CD14-positive monocyte (primary cell): ENCODE data around the gene HNRNPF. TPM values are rescaled to one million over a fixed set of nuclear protein-coding genes. Genes with fewer than 3 reads are reported as not detected.
A peak's percentile ranks its signal among the peaks of the same experiment; 100 is the strongest.

ENCODE experiments used
- DNase-seq, 3 donors: peaks; one replicate each; pipeline ENCODE4 v3.0.0-alpha.2; 2011 to 2022
- H2AFZ ChIP-seq: 2 replicates; pipeline ENCODE4 v1.6.0; 2012; ENCODE audit warnings: mild to moderate bottlenecking, low read depth, low read length, inconsistent platforms; ENCODE audit not compliant: insufficient read depth, poor library complexity, severe bottlenecking
- H3K27ac ChIP-seq, 2 donors: 1 replicate in 1 of 2; 2 replicates in 1 of 2; pipeline ENCODE4 v1.5.1; 2012 to 2013; ENCODE audit warnings: low read length in 2 of 2, control low read depth in 1 of 2, inconsistent platforms in 1 of 2, low read depth in 1 of 2, mild to moderate bottlenecking in 1 of 2
- H3K27me3 ChIP-seq, 2 donors: one replicate each; pipeline versions ENCODE4 v1.6.0 to v1.6.1; 2011 to 2013; ENCODE audit warnings: low read length in 2 of 2; ENCODE audit not compliant: control insufficient read depth in 2 of 2, insufficient read depth in 2 of 2
- H3K36me3 ChIP-seq, 2 donors: replicated peaks in 1 of 2; 1 replicate in 1 of 2; 2 replicates in 1 of 2; pipeline versions ENCODE4 v1.5.1 to v1.6.1; 2012 to 2013; ENCODE audit warnings: low read length in 2 of 2, control low read depth in 1 of 2, inconsistent platforms in 1 of 2, mild to moderate bottlenecking in 1 of 2; ENCODE audit not compliant: insufficient read depth in 2 of 2, control insufficient read depth in 1 of 2
- H3K4me1 ChIP-seq, 2 donors: 1 replicate in 1 of 2; 2 replicates in 1 of 2; pipeline versions ENCODE4 v1.5.1 to v1.6.1; 2012 to 2013; ENCODE audit warnings: low read length in 2 of 2, control low read depth in 1 of 2, inconsistent platforms in 1 of 2, mild to moderate bottlenecking in 1 of 2, moderate library complexity in 1 of 2; ENCODE audit not compliant: insufficient read depth in 2 of 2, control insufficient read depth in 1 of 2
- H3K4me2 ChIP-seq: replicated peaks from 2 replicates; pipeline ENCODE3; 2012; ENCODE audit warnings: low read length, moderate library complexity, mild to moderate bottlenecking; ENCODE audit not compliant: poor library complexity, severe bottlenecking; ENCODE audit errors: extremely low read depth
- H3K4me3 ChIP-seq, 3 experiments: fragments of 200-600 bp in 1 of 3; sonication (generic) in 1 of 3; replicated peaks in 1 of 3; 1 replicate in 2 of 3; 2 replicates in 1 of 3; pipeline ENCODE4 v1.5.1; 2011 to 2013; ENCODE audit warnings: low read length in 3 of 3, mild to moderate bottlenecking in 3 of 3, control low read depth in 2 of 3, low read depth in 2 of 3, inconsistent platforms in 1 of 3, moderate library complexity in 1 of 3
- H3K79me2 ChIP-seq: 2 replicates; pipeline ENCODE4 v1.6.0; 2012; ENCODE audit warnings: mild to moderate bottlenecking, control low read depth, inconsistent platforms, low read length, moderate library complexity; ENCODE audit not compliant: insufficient read depth
- H3K9ac ChIP-seq: 2 replicates; pipeline ENCODE4 v1.6.0; 2017; ENCODE audit warnings: low read length, mild to moderate bottlenecking; ENCODE audit not compliant: insufficient read depth, poor library complexity, severe bottlenecking
- H3K9me3 ChIP-seq, 2 donors: replicated peaks in 1 of 2; 1 replicate in 1 of 2; 2 replicates in 1 of 2; pipeline versions ENCODE4 v1.5.1 to v1.6.1; 2012 to 2013; ENCODE audit warnings: low read length in 2 of 2, control low read depth in 1 of 2; ENCODE audit not compliant: control insufficient read depth in 1 of 2, insufficient read depth in 1 of 2
- H4K20me1 ChIP-seq: 2 replicates; pipeline ENCODE4 v1.6.0; 2012; ENCODE audit warnings: mild to moderate bottlenecking, low read length, control low read depth, moderate library complexity; ENCODE audit not compliant: insufficient read depth
- H3K27ac Mint-ChIP-seq, 7 donors: one replicate each; pipeline ENCODE4 v1.8.0; 2020; ENCODE audit warnings: mild to moderate bottlenecking in 7 of 7, mixed read lengths in 7 of 7, moderate library complexity in 6 of 7, inconsistent platforms in 2 of 7
- H3K27me3 Mint-ChIP-seq, 3 donors: one replicate each; pipeline ENCODE4 v1.8.0; 2021 to 2022; ENCODE audit warnings: low read depth in 3 of 3, mild to moderate bottlenecking in 3 of 3, mixed read lengths in 3 of 3, moderate library complexity in 3 of 3, inconsistent platforms in 1 of 3
- H3K36me3 Mint-ChIP-seq, 2 donors: one replicate each; pipeline ENCODE4 v1.8.0; 2020; ENCODE audit warnings: mixed read lengths in 2 of 2, inconsistent platforms in 1 of 2, mild to moderate bottlenecking in 1 of 2
- H3K4me1 Mint-ChIP-seq: one replicate; pipeline ENCODE4 v1.8.0; 2020; ENCODE audit warnings: mild to moderate bottlenecking, mixed read lengths
- H3K4me3 Mint-ChIP-seq, 2 donors: one replicate each; pipeline ENCODE4 v1.8.0; 2020; ENCODE audit warnings: mild to moderate bottlenecking in 2 of 2, mixed read lengths in 2 of 2, moderate library complexity in 1 of 2
- H3K9me3 Mint-ChIP-seq, 7 donors: one replicate each; pipeline ENCODE4 v1.8.0; 2020 to 2022; ENCODE audit warnings: mixed read lengths in 7 of 7, mild to moderate bottlenecking in 6 of 7, moderate library complexity in 6 of 7, inconsistent platforms in 2 of 7
- CTCF ChIP-seq: fragments of 200-600 bp; IDR thresholded peaks from one replicate; pipeline ENCODE4 v1.8.0; 2022; ENCODE audit warnings: antibody characterized with exemption, mild to moderate bottlenecking
- WGBS: methylation state at CpG from one replicate; pipeline ENCODE4 v1.1.5; 2013; ENCODE audit warnings: missing lambda C conversion rate; ENCODE audit not compliant: insufficient coverage; 5-methylcytosine and 5-hydroxymethylcytosine counted together
- intact Hi-C, 2 donors: fragments of 100-400 bp; cut with micrococcal nuclease; formaldehyde crosslinking; loops; one replicate each; pipeline versions ENCODE4 v1.15.0 to v1.15.1; 2023
- polyA plus RNA-seq, 3 donors: library from polyadenylated mRNA; depleted of rRNA in 1 of 3; unstranded in 2 of 3; stranded (reverse) in 1 of 3; fragments of 300-500 nt in 2 of 3; fragments of >200 nt in 1 of 3; fragmentation: Illumina TruSeq in 2 of 3; gene quantifications; 1 replicate in 2 of 3; 2 replicates in 1 of 3; pipeline ENCODE4 v1.2.3, GENCODE V29; 2012 to 2021

HNRNPF gene
- polyA plus RNA-seq, 3 donors, result 115 to 189 (median 188) TPM

GRCh38 chr10:43390759-43391158, 18.2 kb downstream of the HNRNPF start:
- Histone ChIP-seq H2AFZ (no peak overlapping the region), H4K20me1 (peaks cover 100% of the 10 kb centered on the region), H3K27me3 (no peaks in the 10 kb centered on the region), H3K27ac (peak overlapping the region in 1 of 2 donors; percentile 54), H3K79me2 (peaks cover 90% of the 10 kb centered on the region), H3K4me1 (peaks cover 22 to 24% of the 10 kb centered on the region in 2 donors), H3K36me3 (peaks cover 82 to 98% of the 10 kb centered on the region in 2 donors), H3K9me3 (no peaks in the 10 kb centered on the region), H3K4me3 (no peak overlapping the region), H3K9ac (no peak overlapping the region), H3K4me2 (no peak overlapping the region)
- intact Hi-C loops, result no loop called here
- peak in 2 of 3 donors; percentile 31 to 46 for DNase-seq
- H3K27ac Mint-ChIP-seq, result peak overlapping the region; percentile 31 to 96 (median 54)
- peaks cover 0 to 2% (median 0%) of the 10 kb centered on the region in 7 donors for H3K9me3 Mint-ChIP-seq
- 90% methylated on average over 4 of the region's 7 CpGs for WGBS
- H3K27me3 Mint-ChIP-seq, result peaks cover 0 to 3% (median 0%) of the 10 kb centered on the region in 3 donors
- peak; percentile 60 for TF ChIP-seq CTCF
- peaks cover 25% of the 10 kb centered on the region for H3K4me1 Mint-ChIP-seq
- no peak overlapping the region for H3K4me3 Mint-ChIP-seq
- H3K36me3 Mint-ChIP-seq, result peaks cover 89 to 95% of the 10 kb centered on the region in 2 donors

GRCh38 chr10:43390333-43390732, 18.7 kb downstream of the HNRNPF start:
- Mint-ChIP-seq H3K4me3 (no peak overlapping the region), H3K36me3 (peaks cover 92 to 95% of the 10 kb centered on the region in 2 donors), H3K27ac (peak overlapping the region in 6 of 7 donors; percentile 44 to 96 (median 56)), H3K4me1 (peaks cover 21% of the 10 kb centered on the region), H3K27me3 (peaks cover 0 to 3% (median 0%) of the 10 kb centered on the region in 3 donors), H3K9me3 (peaks cover 0 to 2% (median 0%) of the 10 kb centered on the region in 7 donors)
- H3K9ac ChIP-seq, result no peak overlapping the region
- intact Hi-C loops, result no loop called here
- H3K27me3 ChIP-seq, result no peaks in the 10 kb centered on the region
- peaks cover 86% of the 10 kb centered on the region for H3K79me2 ChIP-seq
- peaks cover 85 to 100% of the 10 kb centered on the region in 2 donors for H3K36me3 ChIP-seq
- no peak overlapping the region for H3K4me2 ChIP-seq
- H2AFZ ChIP-seq, result no peak overlapping the region
- H4K20me1 ChIP-seq, result peaks cover 100% of the 10 kb centered on the region
- H3K4me1 ChIP-seq, result peaks cover 18 to 20% of the 10 kb centered on the region in 2 donors
- TF ChIP-seq CTCF, result no peak
- H3K4me3 ChIP-seq, result no peak overlapping the region
- DNase-seq, result no peak
- WGBS, result 96% methylated on average over 5 of the region's 5 CpGs
- no peaks in the 10 kb centered on the region for H3K9me3 ChIP-seq
- peak overlapping the region in 1 of 2 donors; percentile 54 for H3K27ac ChIP-seq
